OCI-M2 (cell line): Measurements from ENCODE around the gene TCN2.
"Not testable (repeated sequence)": the region's sequence is repeated elsewhere in the genome, so short reads cannot be mapped to it uniquely, and the experiment has no call there.

Source experiments
- DNase-seq: peaks from one replicate; lab custom pipeline; 2025; ENCODE audit not compliant: unreplicated experiment; lab: John Stamatoyannopoulos, UW

TCN2 gene

DNA sequence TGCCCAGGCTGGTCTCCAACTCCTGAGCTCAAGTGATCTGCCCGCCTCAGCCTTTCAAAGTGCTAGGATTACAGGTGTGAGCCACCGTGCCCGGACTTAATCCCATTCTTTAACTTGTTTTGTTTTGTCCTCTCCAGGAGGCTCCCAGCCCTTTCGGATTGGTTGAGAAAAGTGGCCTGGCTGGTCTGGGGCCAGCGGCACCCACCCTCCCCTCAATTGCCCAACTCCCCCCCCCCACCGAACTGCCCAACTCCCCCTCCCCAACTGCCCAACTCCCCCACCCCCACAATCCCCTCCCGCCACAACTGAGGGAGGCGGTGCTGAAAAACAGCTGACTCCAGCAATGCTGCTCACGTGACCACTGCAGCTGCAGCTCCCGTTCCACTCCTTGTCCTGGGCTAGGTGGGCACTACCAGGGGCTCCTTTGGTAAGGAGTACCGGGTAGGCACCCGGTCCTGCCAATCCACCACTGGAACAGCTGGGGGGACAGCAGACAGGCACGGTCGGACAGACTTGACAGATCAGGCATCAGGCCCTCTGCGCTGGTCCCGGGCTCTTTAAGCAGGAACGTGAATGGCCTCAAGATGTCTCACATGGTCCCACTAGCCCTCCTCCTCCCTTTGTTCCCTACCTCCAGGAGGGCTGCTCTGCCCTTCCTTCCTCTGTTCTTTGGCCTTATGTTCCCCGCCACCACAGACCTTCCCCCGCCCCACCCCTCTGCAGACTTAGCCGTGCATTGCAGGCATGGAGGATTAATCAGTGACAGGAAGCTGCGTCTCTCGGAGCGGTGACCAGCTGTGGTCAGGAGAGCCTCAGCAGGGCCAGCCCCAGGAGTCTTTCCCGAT is at the start of gene TCN2:
TCN2 (plus strand) TSS at position 720 of the 845 bp plus-strand sequence. CDS start 158 bp downstream, outside the sequence.
- DNase-seq = no peak

DNA sequence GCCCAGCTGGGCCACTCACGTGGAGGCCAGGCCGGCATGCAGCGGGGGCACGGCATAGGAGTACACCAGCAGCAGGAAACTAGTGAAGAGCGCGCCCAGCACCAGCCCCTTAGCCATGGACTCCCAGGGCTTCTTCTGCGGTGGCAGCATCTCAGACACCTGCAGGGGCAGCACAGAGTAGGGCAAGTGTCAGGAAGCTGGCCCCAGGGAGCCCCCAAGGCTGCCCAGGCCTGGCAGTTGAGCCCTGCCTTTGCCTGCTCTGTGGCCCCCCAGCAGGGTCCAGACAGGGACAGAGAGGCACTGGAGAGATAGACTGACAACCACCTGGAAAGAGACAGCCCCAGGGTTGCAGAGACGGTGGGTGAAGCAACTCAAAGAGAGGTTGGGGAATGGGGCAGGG is 49.7 kb upstream of the TCN2 start:
- DNase-seq = no peak

DNA sequence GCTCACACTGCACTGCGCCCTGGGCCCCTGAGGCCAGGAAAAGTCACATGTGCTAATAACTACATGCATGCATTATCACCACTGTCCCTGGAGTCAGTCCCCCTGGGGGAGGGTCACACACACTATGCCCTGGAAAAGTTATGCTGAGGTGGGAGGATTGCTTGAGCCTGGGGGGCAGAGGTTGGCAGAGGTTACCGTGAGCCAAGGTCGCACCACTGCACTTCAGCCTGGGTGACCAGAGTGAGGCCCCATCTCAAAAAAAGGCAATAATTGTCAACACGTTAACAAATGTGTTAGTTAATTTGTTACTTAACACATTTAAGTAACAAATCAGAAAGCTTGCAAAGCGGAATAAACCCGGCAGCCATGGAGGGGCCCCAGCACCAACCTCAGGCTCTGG is 47.1 kb upstream of the TCN2 start:
- DNase-seq = no peak

DNA sequence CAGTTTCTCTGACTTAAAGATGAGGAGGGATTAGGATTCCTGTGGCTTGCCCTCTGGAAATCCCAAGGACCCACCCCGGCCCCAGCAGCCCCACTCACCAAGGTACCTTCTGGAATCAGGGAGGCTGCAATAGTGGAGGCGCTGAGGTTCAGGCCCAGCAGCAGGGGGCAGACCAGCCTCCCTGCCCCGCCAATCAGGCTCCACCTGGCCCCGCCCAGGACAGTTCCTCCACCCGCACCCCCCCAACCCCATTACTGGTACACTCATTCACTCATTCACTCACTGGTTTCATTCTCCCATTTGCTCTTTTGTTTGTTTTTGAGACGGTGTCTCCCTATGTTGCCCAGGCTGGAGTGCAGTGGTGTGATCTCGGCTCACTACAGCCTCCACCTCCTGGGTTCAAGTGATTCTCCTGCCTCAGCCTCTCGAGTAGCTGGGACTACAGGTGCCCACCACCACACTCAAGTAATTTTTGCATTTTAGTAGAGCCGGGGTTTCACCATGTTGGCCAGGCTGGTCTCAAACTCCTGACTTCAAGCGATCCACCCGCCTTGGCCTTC is 46.3 kb upstream of the TCN2 start:
- DNase-seq = not testable (repeated sequence)

DNA sequence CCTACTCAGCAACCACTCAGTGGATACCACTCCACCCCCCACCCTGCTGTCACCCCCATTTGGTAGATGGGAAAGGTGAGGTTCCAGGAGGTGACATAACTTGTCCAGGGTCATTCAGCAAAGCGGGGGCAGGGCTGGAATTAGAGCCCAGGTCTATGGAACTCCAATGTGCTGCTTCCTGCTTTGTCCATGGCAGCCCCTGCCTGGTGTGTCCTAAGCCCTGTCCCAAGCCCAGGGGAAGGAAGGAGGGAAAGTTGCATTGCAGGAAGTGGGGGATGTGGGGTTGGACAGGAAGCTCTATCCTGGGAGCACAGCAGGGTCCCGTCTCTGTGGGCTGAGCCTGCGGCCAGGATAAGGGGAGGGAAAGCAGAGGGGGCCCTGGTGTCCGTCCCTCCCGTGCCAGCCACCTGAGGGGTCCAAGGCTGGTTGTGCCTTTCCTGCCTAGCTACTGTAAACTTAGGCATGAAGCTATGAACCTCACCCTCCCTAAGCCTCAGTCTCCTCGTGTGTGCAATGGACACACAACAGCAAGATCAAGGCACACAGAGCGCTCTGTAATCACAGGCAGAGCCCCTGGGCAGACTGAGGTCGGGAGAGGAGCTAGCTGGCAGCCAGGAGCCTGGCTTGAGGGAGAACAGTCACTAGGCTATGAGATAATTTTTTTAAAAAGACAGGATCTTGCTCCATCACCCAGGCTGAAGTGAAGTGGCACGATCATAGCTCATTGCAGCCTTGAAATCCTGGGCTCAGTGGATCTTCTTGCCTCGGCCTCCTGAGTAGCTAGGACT is 45.4 kb upstream of the TCN2 start:
- DNase-seq = no peak

DNA sequence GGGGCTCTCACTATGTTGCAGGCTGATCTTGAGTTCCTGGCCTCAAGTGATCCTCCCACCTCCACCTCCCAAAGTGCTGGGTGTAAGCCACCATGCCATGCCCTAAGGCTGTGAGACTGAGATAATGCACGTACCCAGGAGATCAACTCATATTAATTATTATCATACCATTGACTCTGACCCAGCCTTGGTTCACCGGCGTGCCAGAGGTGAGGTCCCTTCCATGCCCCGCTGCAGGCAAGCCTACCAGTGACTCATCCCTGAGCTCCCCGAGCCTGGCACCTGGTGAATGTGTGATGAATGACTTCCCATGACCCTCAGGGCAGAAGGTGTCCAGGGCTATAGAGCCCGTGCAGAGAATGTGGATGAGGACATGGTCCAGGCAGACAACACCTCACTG is 44.6 kb upstream of the TCN2 start:
- DNase-seq = no peak

DNA sequence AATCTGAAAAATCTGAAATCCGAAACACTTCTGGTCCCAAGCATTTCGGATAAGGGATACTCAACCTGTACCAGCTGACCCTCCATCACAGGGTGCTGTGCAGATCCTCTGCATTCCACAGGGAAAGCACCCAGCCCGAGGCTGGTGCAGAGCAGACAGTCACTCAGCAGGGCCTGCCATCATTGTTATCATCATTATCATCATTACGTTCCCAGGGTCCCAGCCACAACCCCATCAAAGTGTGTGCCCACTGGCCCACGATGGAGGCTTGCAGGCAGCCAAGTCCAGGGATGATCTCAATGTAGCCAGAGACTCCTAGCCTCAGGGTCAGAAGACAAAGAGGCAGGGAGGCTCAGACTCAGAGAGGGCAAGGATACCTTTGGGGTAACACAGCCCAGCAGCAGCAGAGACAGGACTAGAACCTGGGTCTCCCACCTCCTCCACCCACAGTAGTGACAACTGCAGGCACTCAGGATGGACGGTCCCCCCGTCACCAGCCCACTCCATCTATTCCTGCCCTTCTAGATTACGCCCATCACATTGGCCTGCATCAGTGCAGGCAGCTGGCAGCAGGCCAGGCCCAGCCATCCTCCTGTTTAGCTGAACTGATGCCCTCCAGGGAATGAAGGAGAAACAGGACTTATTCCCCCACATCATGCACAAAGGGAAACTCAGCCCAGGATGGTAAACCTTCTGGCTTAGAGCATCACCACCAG is 42.8 kb upstream of the TCN2 start:
- no peak for DNase-seq

DNA sequence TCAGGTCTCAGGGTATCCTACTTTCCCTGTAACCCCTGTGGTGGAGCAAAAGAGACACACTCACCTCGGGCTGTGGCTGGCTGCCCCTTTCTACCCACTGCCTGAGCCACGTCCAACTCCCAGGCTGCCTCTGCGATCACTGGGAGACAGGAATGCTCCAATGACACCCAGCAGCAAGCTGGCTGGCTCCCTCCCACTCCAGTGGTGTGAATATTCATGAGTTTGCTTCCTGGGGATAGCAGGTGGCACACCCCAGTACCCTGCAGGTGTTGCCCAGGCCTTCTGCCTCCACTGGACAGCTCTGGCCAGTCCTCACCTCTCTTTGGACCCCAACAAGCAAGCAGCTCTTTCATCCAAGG is 42.2 kb upstream of the TCN2 start:
- no peak for DNase-seq

DNA sequence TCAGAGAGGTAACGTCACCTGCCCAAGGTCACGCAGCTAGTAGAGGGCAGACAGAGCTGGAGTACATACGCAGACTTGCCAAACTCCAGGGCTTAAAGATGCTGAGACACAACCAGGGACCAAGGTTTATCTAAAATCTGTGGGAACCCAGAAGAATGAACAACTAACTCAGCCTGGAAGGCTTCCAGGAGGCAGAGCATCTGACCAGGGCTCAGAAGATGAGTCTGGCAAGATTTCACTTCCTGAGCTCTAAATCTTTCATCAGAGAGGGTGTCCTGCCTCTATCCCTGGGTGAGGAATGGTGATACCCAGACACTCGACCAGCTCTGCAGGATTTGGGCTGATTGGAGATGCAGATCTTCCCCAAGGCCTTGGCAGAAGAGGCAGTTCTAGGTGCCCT is 41.6 kb upstream of the TCN2 start:
- DNase-seq = no peak

DNA sequence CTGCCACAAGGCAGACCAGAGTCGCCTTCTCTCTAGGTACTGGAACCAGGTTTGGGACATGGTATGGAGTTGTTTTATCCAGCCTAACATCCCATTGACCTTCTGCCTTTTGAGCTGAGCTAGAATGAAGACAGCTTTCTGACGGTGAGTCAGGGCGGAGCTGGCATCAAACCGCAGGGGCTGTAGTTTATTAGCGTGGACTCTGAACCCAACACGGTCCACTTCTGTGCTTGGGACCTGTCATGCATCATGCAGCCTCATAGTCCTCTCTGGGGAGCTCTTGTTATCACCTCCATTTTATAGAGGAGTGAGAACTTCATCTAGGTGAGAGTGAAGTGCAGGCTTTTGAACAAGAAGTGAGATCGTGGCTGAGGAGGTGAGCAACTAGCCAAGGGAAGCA is 40.8 kb upstream of the TCN2 start:
- no peak for DNase-seq

DNA sequence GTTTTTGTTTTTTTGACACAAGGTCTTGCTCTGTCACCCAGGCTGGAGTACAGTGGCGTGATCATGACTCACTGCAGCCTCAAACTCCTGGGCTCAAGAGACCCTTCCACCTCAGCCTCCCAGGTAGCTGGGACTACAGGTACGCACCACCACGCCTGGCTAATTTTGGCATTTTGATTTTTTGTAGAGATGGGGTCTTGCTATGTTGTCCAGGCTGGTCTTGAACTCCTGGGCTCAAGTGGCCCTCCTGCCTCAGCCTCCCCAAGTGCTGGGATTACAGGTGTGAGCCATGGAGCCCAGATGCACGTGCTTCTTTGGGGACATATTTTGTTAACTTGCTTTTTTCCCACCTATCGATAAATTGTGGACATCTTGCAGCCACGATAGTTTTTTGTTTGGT is 39.7 kb upstream of the TCN2 start:
- not testable (repeated sequence) for DNase-seq

DNA sequence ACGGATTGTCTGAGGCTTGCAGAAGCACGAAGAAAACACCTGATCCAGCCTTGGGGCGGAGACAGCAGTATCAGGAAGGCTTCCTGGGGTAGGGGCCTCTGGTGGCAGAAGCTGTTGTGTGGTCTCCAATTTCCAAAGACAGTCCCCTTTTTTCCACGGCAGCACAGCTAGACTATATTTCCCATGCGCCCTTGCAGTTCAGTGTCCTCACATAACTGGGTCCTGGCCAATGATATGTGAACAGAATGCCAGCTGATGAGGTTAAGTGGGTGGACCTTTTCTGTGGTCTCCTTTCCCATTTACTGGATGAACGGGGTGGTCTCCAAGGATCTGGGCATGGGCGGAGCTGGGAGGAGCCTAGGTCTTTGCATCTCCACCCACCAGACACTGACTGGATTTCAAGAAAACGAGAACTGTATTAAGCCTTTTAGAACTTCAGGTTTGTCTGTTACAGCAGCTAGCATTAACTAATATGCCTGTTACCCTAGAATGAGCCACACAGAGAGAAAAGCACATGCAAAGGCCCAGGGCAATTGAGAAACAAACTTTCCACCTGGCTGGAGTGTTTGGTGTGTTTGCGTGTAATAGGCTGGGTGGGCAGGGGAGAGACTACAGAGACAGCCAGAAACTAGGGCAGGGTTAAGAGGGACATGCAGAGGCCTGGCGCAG is 38.7 kb upstream of the TCN2 start:
- no peak for DNase-seq

DNA sequence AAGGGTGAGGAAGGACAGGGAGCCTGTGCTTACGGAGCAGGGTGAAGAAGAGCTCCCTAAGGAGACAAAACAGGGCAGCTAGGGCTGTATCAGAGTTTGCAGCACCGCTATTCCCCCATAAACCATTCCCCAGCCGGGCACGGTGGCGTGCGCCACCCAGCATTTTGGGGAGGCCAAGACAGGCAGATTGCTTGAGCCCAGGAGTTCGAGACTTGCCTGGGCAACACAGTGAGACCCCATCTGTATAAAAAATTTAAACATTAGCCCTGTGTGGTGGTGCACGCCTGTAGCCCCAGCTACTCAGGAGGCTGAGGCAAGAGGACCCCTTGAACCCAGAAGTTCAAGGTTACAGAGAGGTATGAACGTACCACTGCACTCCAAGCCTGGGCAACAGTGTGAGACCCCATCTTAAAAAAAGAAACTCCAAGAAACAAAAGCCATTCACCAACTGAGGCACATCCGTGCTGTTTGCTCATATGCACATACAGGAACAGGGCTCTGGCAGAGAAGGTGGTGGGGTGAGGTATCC is 37.2 kb upstream of the TCN2 start:
- no peak for DNase-seq

DNA sequence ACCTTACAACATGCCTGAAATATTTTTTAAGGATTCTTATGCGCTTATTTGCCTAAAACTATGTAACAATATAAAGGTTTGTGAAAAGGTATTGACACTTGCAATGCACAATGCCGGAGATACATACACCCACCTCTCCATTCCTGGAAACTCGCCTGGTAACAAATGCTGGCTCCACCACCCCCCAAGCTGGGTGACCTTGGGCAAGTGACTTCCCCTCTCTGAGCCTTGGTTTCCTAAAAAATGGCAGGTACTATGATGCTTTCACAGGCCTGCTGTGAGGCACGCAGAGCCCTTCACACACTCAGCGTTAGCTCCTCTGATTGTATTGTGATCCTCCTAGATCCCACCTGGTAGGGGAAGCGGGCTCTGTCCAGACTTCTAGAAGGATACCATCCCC is 34.8 kb upstream of the TCN2 start:
- DNase-seq = no peak

DNA sequence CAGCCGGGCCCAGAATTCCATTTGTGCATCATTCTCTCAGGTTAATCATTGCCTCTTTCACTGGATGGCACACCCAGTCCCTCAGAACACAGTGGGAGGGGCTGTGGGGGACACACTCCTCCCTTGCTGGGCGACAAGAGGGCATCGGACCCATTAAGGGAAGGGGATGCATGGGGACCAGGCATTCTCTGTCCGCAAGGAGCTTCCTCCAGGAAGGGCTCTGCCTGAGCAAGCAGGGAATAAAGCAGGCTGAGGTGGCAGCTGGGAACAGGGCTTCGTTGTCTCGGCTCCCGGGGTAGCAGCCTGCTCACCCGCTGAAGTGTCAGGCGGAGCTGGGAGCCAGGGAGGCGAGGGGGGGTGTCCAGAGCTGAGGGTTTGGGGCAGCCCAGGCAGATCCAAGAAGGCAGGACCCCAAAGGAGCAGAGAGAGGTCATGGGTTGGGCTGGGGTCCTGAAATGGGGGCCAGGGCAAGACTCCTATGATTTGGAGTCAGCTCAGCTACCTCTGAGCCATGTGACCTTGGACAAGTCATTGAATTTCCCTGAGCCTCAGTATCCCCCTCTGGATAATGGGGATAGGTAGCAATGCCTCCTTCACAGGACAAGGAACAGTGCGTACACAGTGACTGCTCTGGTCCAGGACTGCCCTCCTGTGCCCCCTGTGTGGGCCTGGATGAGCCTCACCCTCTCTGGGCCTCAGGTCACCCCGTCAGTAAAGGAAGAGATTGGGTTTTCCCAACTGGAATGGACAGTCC is 34.0 kb upstream of the TCN2 start:
- no peak for DNase-seq

DNA sequence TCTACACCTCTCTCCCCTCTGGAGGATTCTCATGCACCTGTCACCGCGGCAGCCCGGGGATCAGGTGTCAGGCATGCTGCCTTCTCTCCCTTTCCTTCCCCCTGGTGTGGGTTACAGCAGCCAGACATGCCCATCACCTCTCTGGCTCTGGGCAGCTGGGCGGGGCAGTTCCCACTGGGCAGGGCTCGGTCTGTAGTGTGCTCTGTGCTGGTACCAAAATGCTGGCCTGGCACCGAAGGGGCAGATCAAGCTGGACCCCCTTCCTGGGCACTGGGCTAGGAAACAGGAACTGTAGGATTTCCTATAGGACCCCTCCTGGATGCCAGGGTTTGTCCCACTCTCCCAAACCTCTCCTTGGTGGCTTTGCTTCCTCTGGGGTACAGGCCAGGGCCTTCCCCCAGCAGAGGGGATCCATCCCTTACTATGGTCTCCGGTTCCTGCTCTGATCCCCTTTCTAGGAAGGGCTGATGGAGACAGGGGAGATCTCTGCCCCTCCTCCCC is 33.3 kb upstream of the TCN2 start:
- no peak for DNase-seq

DNA sequence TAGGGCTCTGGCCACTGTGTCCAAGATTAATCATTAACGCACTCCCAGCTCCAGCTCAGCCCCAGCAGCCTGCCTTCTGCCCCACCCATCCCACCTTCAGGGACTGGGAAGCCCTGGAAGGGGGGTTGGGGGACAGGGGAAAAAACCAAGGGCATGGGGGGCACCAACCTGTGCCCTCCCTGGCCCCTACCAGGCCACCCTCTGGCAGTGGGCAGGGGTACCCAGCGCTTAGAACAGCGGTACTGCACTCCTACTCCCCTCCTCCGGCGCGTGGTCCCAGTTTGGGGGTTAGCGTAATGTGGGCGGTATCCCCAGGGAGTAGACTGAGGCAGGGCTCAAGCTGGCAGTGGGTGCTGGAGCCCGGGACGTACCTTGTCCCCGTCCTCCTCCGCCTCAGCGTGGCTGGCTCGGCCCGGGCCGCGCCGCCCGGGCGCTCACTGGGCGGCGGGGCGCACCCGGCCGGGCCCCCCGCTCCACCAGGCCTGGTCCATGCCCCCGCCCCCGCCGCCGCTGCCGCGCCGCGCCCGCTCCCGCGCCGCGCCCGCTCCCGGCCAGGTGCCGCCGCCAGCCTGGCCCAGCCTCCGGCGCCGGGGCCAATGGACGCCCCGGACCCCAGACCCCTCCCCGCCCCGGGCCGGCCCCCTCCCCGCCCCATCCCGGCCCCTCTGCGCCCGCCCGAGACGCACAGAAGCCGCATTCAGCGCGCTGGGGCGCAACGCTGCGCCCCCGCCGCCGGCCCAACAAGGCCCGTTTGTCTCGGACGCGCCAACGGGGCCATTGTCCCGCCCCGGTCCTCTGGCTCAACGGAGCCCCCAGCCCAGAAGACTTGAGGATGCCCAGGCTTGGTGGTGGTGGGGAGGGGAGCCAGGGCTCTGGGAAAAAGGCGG is 32.6 kb upstream of the TCN2 start, which contains the start of gene GAL3ST1:
GAL3ST1 (minus strand) TSS at position 571 of the 887 bp plus-strand sequence. CDS start 17,273 bp downstream, outside the sequence.
- DNase-seq = no peak

DNA sequence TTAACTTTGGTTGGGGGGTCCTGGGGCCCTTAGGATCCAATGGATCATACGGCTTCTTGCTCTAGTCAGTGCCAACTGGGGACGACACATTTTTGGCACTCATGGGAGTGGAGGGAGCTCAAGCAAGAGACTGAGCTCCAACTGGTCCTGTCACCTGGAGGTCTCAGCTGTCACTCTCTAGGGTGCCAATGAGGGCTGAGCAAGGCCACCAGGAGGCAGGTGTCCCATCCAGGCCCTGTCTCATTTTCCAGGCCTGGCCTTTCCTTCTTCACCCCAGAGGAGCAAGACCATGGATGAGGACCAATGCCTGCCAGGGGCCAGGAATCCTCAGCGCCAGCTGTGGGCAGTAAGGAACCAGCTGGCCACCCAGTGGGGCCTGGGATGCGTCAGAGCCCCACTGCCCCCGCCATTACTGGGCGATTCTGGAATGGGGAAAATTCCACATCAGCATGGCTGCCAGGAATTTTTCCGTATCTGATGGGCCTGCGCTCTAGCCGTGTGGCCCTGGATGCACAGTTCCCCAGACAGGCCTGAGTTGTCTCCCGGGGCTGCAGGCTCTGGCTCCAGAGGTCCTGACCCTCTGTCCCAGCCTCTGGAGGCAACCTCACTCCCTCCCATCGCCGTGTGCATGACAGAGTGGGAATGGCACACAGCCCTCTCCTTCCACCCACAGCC is 31.8 kb upstream of the TCN2 start:
- DNase-seq = no peak
